Measurements from ENCODE around the gene PTPRG. TPM values are rescaled to one million over a fixed set of nuclear protein-coding genes. Genes with fewer than 3 reads are reported as not detected.

The PTPRG gene
- total RNA-seq, 2 donors from 2014 or later, result 33.9 to 39.2 TPM

GRCh38 chr3:61978460-61979419 lies 417.4 kb downstream of the PTPRG start:
- no peak overlapping the region for H3K27ac ChIP-seq

GRCh38 chr3:61979638-61980037 lies 418.3 kb downstream of the PTPRG start:
- H3K4me3 ChIP-seq, result no peak overlapping the region
- DNase-seq (ENCODE audit: low spot score), result no peak
- H3K4me1 ChIP-seq, result peaks cover 0 to 40% of the 10 kb centered on the region in 2 donors
- no peak overlapping the region for H3K27ac ChIP-seq
- H3K27me3 ChIP-seq, result no peaks in the 10 kb centered on the region
- TF ChIP-seq CTCF (IDR thresholded peaks at IDR 0.05), result no peak
- no peaks in the 10 kb centered on the region for H3K9me3 ChIP-seq
- H3K36me3 ChIP-seq, result no peaks in the 10 kb centered on the region

More at GRCh38 chr3:61978460-61979419, 417.4 kb downstream of the PTPRG start:
- no peak for TF ChIP-seq CTCF (IDR thresholded peaks at IDR 0.05)
- H3K4me1 ChIP-seq, result peaks cover 0 to 44% of the 10 kb centered on the region in 2 donors
- no peak overlapping the region for H3K4me3 ChIP-seq
- no peaks in the 10 kb centered on the region for H3K27me3 ChIP-seq
- DNase-seq (ENCODE audit: low spot score), result no peak
- H3K9me3 ChIP-seq, result no peaks in the 10 kb centered on the region
- H3K36me3 ChIP-seq, result no peaks in the 10 kb centered on the region

GRCh38 chr3:61980041-61980440 lies 418.7 kb downstream of the PTPRG start:
- no peak for TF ChIP-seq CTCF (IDR thresholded peaks at IDR 0.05)
- peaks cover 0 to 40% of the 10 kb centered on the region in 2 donors for H3K4me1 ChIP-seq
- H3K27ac ChIP-seq, result no peak overlapping the region
- no peaks in the 10 kb centered on the region for H3K9me3 ChIP-seq
- no peak for DNase-seq (ENCODE audit: low spot score)
- no peak overlapping the region for H3K4me3 ChIP-seq
- no peaks in the 10 kb centered on the region for H3K36me3 ChIP-seq
- H3K27me3 ChIP-seq, result no peaks in the 10 kb centered on the region

DNA sequence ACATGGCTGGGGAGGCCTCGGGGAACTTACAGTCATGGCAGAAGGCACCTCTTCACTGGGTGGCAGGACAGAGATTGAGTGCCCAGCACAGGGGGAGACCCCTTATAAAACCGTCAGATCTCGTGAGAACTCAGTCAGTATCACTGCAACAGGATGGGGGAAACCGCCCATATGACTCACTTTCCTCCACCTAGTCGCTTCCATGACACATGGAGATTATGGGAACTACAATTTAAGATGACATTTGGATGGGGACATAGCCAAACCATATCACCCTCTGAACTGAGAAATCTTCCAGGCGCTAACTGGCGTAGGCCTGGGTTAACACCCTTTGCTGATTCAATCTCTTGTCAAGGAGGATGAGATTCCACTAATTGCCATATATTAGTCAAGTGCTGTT lies 419.7 kb downstream of the PTPRG start:
- no peak overlapping the region for H3K4me3 ChIP-seq
- H3K27ac ChIP-seq, result no peak overlapping the region
- no peaks in the 10 kb centered on the region for H3K36me3 ChIP-seq
- TF ChIP-seq CTCF (IDR thresholded peaks at IDR 0.05), result no peak
- no peaks in the 10 kb centered on the region for H3K9me3 ChIP-seq
- no peaks in the 10 kb centered on the region for H3K27me3 ChIP-seq
- no peak for DNase-seq (ENCODE audit: low spot score)
- H3K4me1 ChIP-seq, result peaks cover 0 to 37% of the 10 kb centered on the region in 2 donors

GRCh38 chr3:61983479-61983878 lies 422.1 kb downstream of the PTPRG start:
- no peak for TF ChIP-seq CTCF (IDR thresholded peaks at IDR 0.05)

More at GRCh38 chr3:61983479-61983878, 422.1 kb downstream of the PTPRG start:
- Histone ChIP-seq H3K27me3 (no peaks in the 10 kb centered on the region), H3K36me3 (no peaks in the 10 kb centered on the region), H3K9me3 (no peaks in the 10 kb centered on the region), H3K27ac (no peak overlapping the region), H3K4me3 (no peak overlapping the region), H3K4me1 (peaks cover 0 to 27% of the 10 kb centered on the region in 2 donors)
- no peak for DNase-seq (ENCODE audit: low spot score)
